ENCODE results near the gene CD248.
A peak's percentile ranks its signal among the peaks of the same experiment; 100 is the strongest.

Gene CD248

GRCh38 chr11:66268244-66268951, 48.4 kb downstream of the CD248 start, which contains the start of gene RAB1B (continued):
- no peak for TF ChIP-seq ZNF155 (tag by site-specific recombination; IDR thresholded peaks at IDR 0.05)
- peak; percentile 71; the same call in 1 of the 2 replicates for TF ChIP-seq YY1 (tag by site-specific recombination; IDR thresholded peaks at IDR 0.05)

- H3K4me3 ChIP-seq (ENCODE audit: low read depth, low read length), result peak overlapping the region; percentile 45
- no peaks in the 10 kb centered on the region for H3K9me3 ChIP-seq (ENCODE audit: control insufficient read depth, insufficient read depth, low read depth, low read length)
- ChIA-PET POLR2A (interaction anchor here (0.5 to 1.8 kb wide), 10 partner anchors 8 to 408 kb away, joined by 3 to 9 read pairs (median 5); partner anchors contain the start of genes CNIH2, DPP3, MUS81 and YIF1A), CTCF (interaction anchor here (0.5 to 1.4 kb wide), 8 partner anchors 11 to 379 kb away, joined by 3 to 6 read pairs (median 4); partner anchors contain the start of genes FIBP and YIF1A)
- H3K27ac ChIP-seq (ENCODE audit: extremely low read depth, low read depth, low read length), result peak overlapping the region; percentile 73
- peaks cover 0 to 66% of the 10 kb centered on the region in 2 experiments; a peak in 2 of 3 replicates for H3K36me3 ChIP-seq (ENCODE audit: control insufficient read depth in 2 of 2, insufficient read depth in 1 of 2, low read length in 2 of 2)
- peaks cover 2% of the 10 kb centered on the region; the same call in 1 of the 2 replicates for H3K4me1 ChIP-seq (ENCODE audit: control insufficient read depth, insufficient read depth, low read length)
- peak; percentile 74 for TF ChIP-seq KLF8 (tag by site-specific recombination; IDR thresholded peaks at IDR 0.05)
- TF ChIP-seq ZBTB26 (tag by site-specific recombination; optimal IDR thresholded peaks at IDR 0.05), result peak; percentile 25
- TF ChIP-seq ZBTB11 (tag by site-specific recombination; conservative IDR thresholded peaks at IDR 0.05; ENCODE audit: low read depth), result 0 out of 2 replicates have a peak, but pooled peaks have one; percentile 32
- peak; percentile 93 for TF ChIP-seq KLF9 (tag by site-specific recombination; IDR thresholded peaks at IDR 0.05; ENCODE audit: low read depth)
- TF ChIP-seq SP2 (tag by site-specific recombination; IDR thresholded peaks at IDR 0.05), result peak; percentile 79
- TF ChIP-seq ZNF664 (tag by site-specific recombination; IDR thresholded peaks at IDR 0.05), result no peak
- TF ChIP-seq KLF16 (tag by site-specific recombination; IDR thresholded peaks at IDR 0.05), result 0 out of 2 replicates have a peak, but pooled peaks have one; percentile 31
- peak; percentile 83 for TF ChIP-seq SP3 (tag by site-specific recombination; IDR thresholded peaks at IDR 0.05)
- TF ChIP-seq RBAK (tag by site-specific recombination; IDR thresholded peaks at IDR 0.05), result no peak
- peak; percentile 55; the same call in 1 of the 2 replicates for TF ChIP-seq GLIS1 (tag by site-specific recombination; IDR thresholded peaks at IDR 0.05)
- TF ChIP-seq EGR2 (tag by site-specific recombination; IDR thresholded peaks at IDR 0.05; ENCODE audit: low read depth), result 0 out of 2 replicates have a peak, but pooled peaks have one; percentile 16
- TF ChIP-seq CTCF (tag by site-specific recombination; IDR thresholded peaks at IDR 0.05), result peak; percentile 52; the same call in 1 of the 2 replicates
- peak; percentile 41; the same call in 1 of the 2 replicates for TF ChIP-seq KLF17 (tag by site-specific recombination; IDR thresholded peaks at IDR 0.05)
- TF ChIP-seq ZNF155 (tag by site-specific recombination; IDR thresholded peaks at IDR 0.05), result no peak
- peak; percentile 38 for TF ChIP-seq ZNF335 (tag by site-specific recombination; conservative IDR thresholded peaks at IDR 0.05)
- TF ChIP-seq ZNF280D (tag by site-specific recombination; IDR thresholded peaks at IDR 0.05), result no peak
- peak; percentile 71 for TF ChIP-seq ZNF341 (tag by site-specific recombination; IDR thresholded peaks at IDR 0.05; ENCODE audit: low read depth)
- peak; percentile 37; the same call in 1 of the 2 replicates for TF ChIP-seq ZNF398 (tag by site-specific recombination; IDR thresholded peaks at IDR 0.05)
Measured at GRCh38 chr11:66267379-66268243, 49.2 kb downstream of the CD248 start.
